Endodermal cell (in vitro differentiated cells): ENCODE measurements around the gene PDE5A. TPM values are rescaled to one million over a fixed set of nuclear protein-coding genes. Genes with fewer than 3 reads are reported as not detected.

Experiments
- DNase-seq: peaks from one replicate; pipeline ENCODE4 v3.0.0-alpha.2; 2017
- H3K27ac ChIP-seq: 2 replicates; pipeline ENCODE4 v1.5.1; 2013; ENCODE audit warnings: mild to moderate bottlenecking, low read depth, low read length, moderate library complexity
- H3K27me3 ChIP-seq: 2 replicates; pipeline ENCODE4 v1.6.1; 2013; ENCODE audit warnings: mild to moderate bottlenecking, low read length, moderate library complexity; ENCODE audit not compliant: insufficient read depth, control insufficient read depth, poor library complexity, severe bottlenecking
- H3K36me3 ChIP-seq: 2 replicates; pipeline ENCODE4 v1.7.0; 2013; ENCODE audit warnings: mild to moderate bottlenecking, low read length, moderate library complexity; ENCODE audit not compliant: control insufficient read depth, insufficient read depth
- H3K4me1 ChIP-seq: one replicate; pipeline ENCODE4 v1.7.0; 2013; ENCODE audit warnings: low read length; ENCODE audit not compliant: control insufficient read depth, insufficient read depth
- H3K4me3 ChIP-seq: 2 replicates; pipeline ENCODE4 v1.5.1; 2013; ENCODE audit warnings: mild to moderate bottlenecking, low read length, moderate library complexity
- H3K9ac ChIP-seq: 2 replicates; pipeline ENCODE4 v1.6.1; 2013; ENCODE audit warnings: mild to moderate bottlenecking, low read length, moderate library complexity; ENCODE audit not compliant: poor library complexity, severe bottlenecking; ENCODE audit errors: extremely low read depth
- H3K9me3 ChIP-seq: 2 replicates; pipeline ENCODE4 v1.6.1; 2013; ENCODE audit warnings: mild to moderate bottlenecking, low read length, moderate library complexity; ENCODE audit not compliant: control insufficient read depth
- H3K27ac Mint-ChIP-seq: 2 replicates; pipeline ENCODE4 v1.8.0; 2020; ENCODE audit warnings: mixed read lengths
- H3K27me3 Mint-ChIP-seq: 2 replicates; pipeline ENCODE4 v1.8.0; 2021; ENCODE audit warnings: mild to moderate bottlenecking, mixed read lengths; ENCODE audit not compliant: insufficient read depth
- H3K36me3 Mint-ChIP-seq: 2 replicates; pipeline ENCODE4 v1.8.0; 2020; ENCODE audit warnings: low read depth, mixed read lengths
- H3K4me1 Mint-ChIP-seq: 2 replicates; pipeline ENCODE4 v1.8.0; 2020; ENCODE audit warnings: mixed read lengths
- H3K4me3 Mint-ChIP-seq: 2 replicates; pipeline ENCODE4 v1.8.0; 2020; ENCODE audit warnings: mild to moderate bottlenecking, moderate library complexity, mixed read lengths
- H3K9me3 Mint-ChIP-seq: 2 replicates; pipeline ENCODE4 v1.8.0; 2020; ENCODE audit warnings: mild to moderate bottlenecking, mixed read lengths
- WGBS, 2 experiments: methylation state at CpG; one replicate each; pipeline versions ENCODE4 v1.1.5 to v1.1.7; 2013; ENCODE audit warnings: missing lambda C conversion rate in 2 of 2, mixed read lengths in 1 of 2; ENCODE audit not compliant: insufficient coverage in 1 of 2, insufficient read length in 1 of 2; 5-methylcytosine and 5-hydroxymethylcytosine counted together
- total RNA-seq, 2 donors: library from RNA; stranded (reverse); fragmentation: NEBNext Ultra II Directional in 1 of 2; extraction: Animal tissue kit (Norgen Biotek cat#: 25700) in 1 of 2; gene quantifications; 2 replicates in 1 of 2; 3 replicates in 1 of 2; pipeline ENCODE4 v1.2.1, GENCODE V29; 2021
- TF ChIP-seq, protein P1 (sequence below): fragments of 200-600 bp; sonication (generic); conservative IDR thresholded peaks from 2 replicates; pipeline ENCODE4 v1.5.0; 2021; ENCODE audit warnings: antibody characterized with exemption, mild to moderate bottlenecking

Gene PDE5A
- total RNA-seq, 2 donors from 2014 or later: 36.3 to 37.8 TPM

DNA sequence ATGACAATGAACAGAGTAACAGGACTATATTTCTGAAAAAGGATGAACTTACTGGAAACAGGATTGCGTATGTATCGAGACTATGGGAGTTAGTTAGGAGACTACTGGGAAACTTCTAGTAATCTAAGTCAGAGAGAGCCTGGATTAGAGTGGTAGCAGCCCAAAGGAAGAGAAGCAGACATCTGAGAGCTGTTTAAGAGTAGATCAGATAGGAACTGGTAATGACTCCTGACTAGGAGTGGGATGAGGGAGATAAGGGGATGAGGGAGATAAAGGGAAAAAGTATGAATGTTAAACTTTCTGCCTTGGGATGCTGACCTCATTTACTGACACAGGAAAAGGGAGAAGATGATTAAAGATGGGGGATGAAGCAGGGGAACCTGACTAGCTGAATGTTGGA, 116.2 kb downstream of the PDE5A start:
- WGBS, 2 experiments: 89 to 95% methylated on average over 2 of the region's 2 CpGs
- H3K4me3 Mint-ChIP-seq: no peak overlapping the region
- no peak overlapping the region for H3K27ac Mint-ChIP-seq

DNA sequence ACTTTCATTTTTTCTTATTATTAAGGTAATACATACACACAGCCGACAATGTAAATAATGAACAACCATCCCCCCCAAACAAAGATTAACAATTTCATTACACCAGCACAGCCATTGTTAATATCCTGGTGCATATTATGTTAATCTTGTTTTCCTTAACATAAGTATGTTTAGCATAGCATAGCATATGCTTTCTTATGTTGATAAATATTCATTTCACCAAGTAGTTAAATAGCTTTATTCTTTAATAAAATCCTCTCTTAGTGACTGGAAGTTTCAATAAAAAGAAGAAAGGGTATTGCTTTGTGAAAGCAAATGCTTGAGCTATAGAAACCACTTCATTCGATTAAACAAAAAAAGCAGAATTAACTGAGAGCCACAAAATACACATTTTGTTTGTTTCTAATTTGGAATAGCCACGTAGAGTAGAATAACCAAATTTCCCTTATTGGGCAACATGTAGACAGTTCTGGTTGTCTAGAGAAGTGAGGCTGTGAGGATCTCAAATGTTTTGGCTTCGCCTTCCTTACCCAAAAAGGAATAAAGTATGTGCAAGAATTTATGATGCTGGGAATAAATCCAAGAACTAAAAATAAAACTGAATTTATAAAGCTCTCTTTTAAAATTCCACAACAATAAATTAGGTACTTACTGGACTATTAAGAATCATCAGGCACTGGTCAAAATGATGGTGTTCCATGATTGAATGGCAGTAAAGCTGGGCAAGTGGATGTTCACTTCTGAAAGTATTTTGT, 118.0 kb downstream of the PDE5A start:
- Mint-ChIP-seq H3K9me3 (no peaks in the 10 kb centered on the region), H3K36me3 (peaks cover 20% of the 10 kb centered on the region), H3K4me3 (no peak overlapping the region), H3K27me3 (no peaks in the 10 kb centered on the region), H3K4me1 (no peaks in the 10 kb centered on the region), H3K27ac (no peak overlapping the region)
- Histone ChIP-seq H3K9ac (no peak overlapping the region), H3K4me3 (no peak overlapping the region), H3K27ac (no peak overlapping the region), H3K36me3 (peaks cover 57% of the 10 kb centered on the region), H3K9me3 (no peaks in the 10 kb centered on the region), H3K27me3 (no peaks in the 10 kb centered on the region), H3K4me1 (no peaks in the 10 kb centered on the region)
- DNase-seq: no peak
- TF ChIP-seq, protein P1, sequence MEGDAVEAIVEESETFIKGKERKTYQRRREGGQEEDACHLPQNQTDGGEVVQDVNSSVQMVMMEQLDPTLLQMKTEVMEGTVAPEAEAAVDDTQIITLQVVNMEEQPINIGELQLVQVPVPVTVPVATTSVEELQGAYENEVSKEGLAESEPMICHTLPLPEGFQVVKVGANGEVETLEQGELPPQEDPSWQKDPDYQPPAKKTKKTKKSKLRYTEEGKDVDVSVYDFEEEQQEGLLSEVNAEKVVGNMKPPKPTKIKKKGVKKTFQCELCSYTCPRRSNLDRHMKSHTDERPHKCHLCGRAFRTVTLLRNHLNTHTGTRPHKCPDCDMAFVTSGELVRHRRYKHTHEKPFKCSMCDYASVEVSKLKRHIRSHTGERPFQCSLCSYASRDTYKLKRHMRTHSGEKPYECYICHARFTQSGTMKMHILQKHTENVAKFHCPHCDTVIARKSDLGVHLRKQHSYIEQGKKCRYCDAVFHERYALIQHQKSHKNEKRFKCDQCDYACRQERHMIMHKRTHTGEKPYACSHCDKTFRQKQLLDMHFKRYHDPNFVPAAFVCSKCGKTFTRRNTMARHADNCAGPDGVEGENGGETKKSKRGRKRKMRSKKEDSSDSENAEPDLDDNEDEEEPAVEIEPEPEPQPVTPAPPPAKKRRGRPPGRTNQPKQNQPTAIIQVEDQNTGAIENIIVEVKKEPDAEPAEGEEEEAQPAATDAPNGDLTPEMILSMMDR: no peak
- 80 to 97% methylated on average over 1 to 4 of the region's 4 CpGs for WGBS, 2 experiments

More for the DNA sequence above, 116.2 kb downstream of the PDE5A start:
- Histone ChIP-seq H3K4me1 (no peaks in the 10 kb centered on the region), H3K9me3 (no peaks in the 10 kb centered on the region), H3K36me3 (peaks cover 60% of the 10 kb centered on the region), H3K9ac (no peak overlapping the region), H3K4me3 (no peak overlapping the region), H3K27me3 (no peaks in the 10 kb centered on the region), H3K27ac (no peak overlapping the region)
- no peaks in the 10 kb centered on the region for H3K4me1 Mint-ChIP-seq
- H3K27me3 Mint-ChIP-seq: no peaks in the 10 kb centered on the region
- no peaks in the 10 kb centered on the region for H3K9me3 Mint-ChIP-seq
- peaks cover 21% of the 10 kb centered on the region for H3K36me3 Mint-ChIP-seq
- TF ChIP-seq, protein P1: no peak
- DNase-seq: no peak

DNA sequence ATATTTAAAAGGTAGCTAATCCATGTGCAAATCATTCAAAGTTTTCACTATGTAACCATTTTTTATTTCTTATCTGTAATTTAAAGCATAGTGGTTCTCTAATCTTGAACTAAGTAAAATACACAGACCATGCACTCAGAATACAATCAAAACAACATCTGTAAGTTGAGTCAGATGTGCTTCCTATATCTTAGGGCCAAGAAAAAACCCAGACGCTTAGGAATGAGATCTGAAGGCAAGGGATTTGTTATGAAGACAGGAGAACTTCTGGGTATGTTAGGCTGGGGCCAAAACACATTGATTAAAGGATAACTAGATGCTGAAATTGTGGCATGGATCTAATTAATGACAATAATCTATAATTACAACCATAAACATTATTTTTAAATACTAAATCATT, 120.3 kb downstream of the PDE5A start:
- Mint-ChIP-seq H3K4me1 (no peaks in the 10 kb centered on the region), H3K4me3 (no peak overlapping the region), H3K27ac (no peak overlapping the region), H3K27me3 (no peaks in the 10 kb centered on the region), H3K9me3 (no peaks in the 10 kb centered on the region), H3K36me3 (peaks cover 31% of the 10 kb centered on the region)
- H3K4me1 ChIP-seq: no peaks in the 10 kb centered on the region
- no peaks in the 10 kb centered on the region for H3K9me3 ChIP-seq
- 88% methylated on average over 1 of the region's 1 CpG; no CpG with 5 or more reads in 1 of the 2 experiments for WGBS, 2 experiments
- H3K9ac ChIP-seq: no peak overlapping the region
- no peak for DNase-seq
- no peak overlapping the region for H3K27ac ChIP-seq
- no peaks in the 10 kb centered on the region for H3K27me3 ChIP-seq
- TF ChIP-seq, protein P1: no peak
- H3K4me3 ChIP-seq: no peak overlapping the region
- H3K36me3 ChIP-seq: peaks cover 53% of the 10 kb centered on the region
